HepG2 (cell line): ENCODE results near the gene GTF2A1. TPM values are rescaled to one million over a fixed set of nuclear protein-coding genes. Genes with fewer than 3 reads are reported as not detected.

Experiments
- ATAC-seq: fragments of 200-7000 bp; cut with Tn5 transposase; 3 replicates; pipeline ENCODE4 v1.9.1; 2020; ENCODE audit warnings: mild to moderate bottlenecking, moderate library complexity
- BruUV-seq: library from RNA; stranded (reverse); fragments of 400-500 nt; replicated peaks from 2 replicates; lab custom pipeline; 2021; lab: Mats Ljungman, UMichigan
- CTCF ChIA-PET: fragments of 300-600 bp; formaldehyde crosslinking; extraction: SDS; loops from one replicate; lab custom pipeline; 2021; ENCODE audit warnings: low total read pairs, inconsistent platforms, low intra/inter-chr PET ratio; lab: Yijun Ruan, JAX
- POLR2A ChIA-PET: fragments of 350-600 bp; sonication (Branson Sonifier 250); formaldehyde crosslinking; loops from one replicate; lab custom pipeline; 2020; ENCODE audit warnings: antibody characterized with exemption, inconsistent platforms; lab: Yijun Ruan, JAX
- DNase-seq: peaks from one replicate; pipeline ENCODE4 v3.0.0-alpha.2; 2015; ENCODE audit warnings: low spot score
- FAIRE-seq: peaks from 3 replicates; lab custom pipeline; 2011; peaks lifted over from hg19 to GRCh38; lab: Jason Lieb, UNC
- H2AFZ ChIP-seq: one replicate; pipeline ENCODE4 v1.6.1; 2011; ENCODE audit warnings: low read length, inconsistent platforms
- H3K27ac ChIP-seq: fragments of 300-600 bp; 3 replicates; pipeline ENCODE4 v1.8.0; 2011; ENCODE audit warnings: mixed run types, mild to moderate bottlenecking, mixed read lengths, low read length, inconsistent platforms; ENCODE audit not compliant: insufficient read depth; ENCODE audit errors: extremely low read length
- H3K27me3 ChIP-seq, 2 experiments: fragments of 200-600 bp in 1 of 2; 2 replicates in 1 of 2; 3 replicates in 1 of 2; pipeline versions ENCODE4 v1.6.0 to v1.8.0; 2011; ENCODE audit warnings: low read length in 2 of 2, mild to moderate bottlenecking in 2 of 2, moderate library complexity in 2 of 2, inconsistent platforms in 1 of 2; ENCODE audit not compliant: insufficient read depth in 2 of 2, control insufficient read depth in 1 of 2
- H3K36me3 ChIP-seq, 2 experiments: fragments of 200-600 bp in 1 of 2; replicated peaks in 1 of 2; 2 replicates in 1 of 2; 3 replicates in 1 of 2; pipeline versions ENCODE4 v1.5.1 to v1.8.0; 2011; ENCODE audit warnings: low read length in 2 of 2, inconsistent platforms in 1 of 2; ENCODE audit not compliant: insufficient read depth in 2 of 2, control insufficient read depth in 1 of 2
- H3K4me1 ChIP-seq: 2 replicates; pipeline ENCODE4 v1.5.1; 2012; ENCODE audit warnings: low read length, inconsistent platforms; ENCODE audit not compliant: insufficient read depth
- H3K4me2 ChIP-seq: 2 replicates; pipeline ENCODE4 v1.6.0; 2011; ENCODE audit warnings: low read depth, low read length, inconsistent platforms
- H3K4me3 ChIP-seq, 3 experiments: fragments of 200-600 bp in 1 of 3; sonication (generic), shearing (Covaris generic) in 1 of 3; replicated peaks in 1 of 3; 2 replicates each; pipeline ENCODE4 v1.5.1; 2011 to 2016; ENCODE audit warnings: low read length in 3 of 3, inconsistent platforms in 2 of 3, low read depth in 2 of 3, mild to moderate bottlenecking in 2 of 3, control low read depth in 1 of 3, mixed read lengths in 1 of 3; ENCODE audit not compliant: insufficient read depth in 1 of 3
- H3K79me2 ChIP-seq: one replicate; pipeline ENCODE4 v1.6.1; 2011; ENCODE audit warnings: low read length, inconsistent platforms; ENCODE audit not compliant: insufficient read depth
- H3K9ac ChIP-seq: 2 replicates; pipeline ENCODE4 v1.6.0; 2011; ENCODE audit warnings: mild to moderate bottlenecking, low read depth, low read length, inconsistent platforms; ENCODE audit not compliant: insufficient read depth
- H3K9me3 ChIP-seq: 2 replicates; pipeline ENCODE4 v1.5.1; 2012; ENCODE audit warnings: mild to moderate bottlenecking, low read length
- H4K20me1 ChIP-seq: 2 replicates; pipeline ENCODE4 v1.6.0; 2011; ENCODE audit warnings: inconsistent platforms, mild to moderate bottlenecking, low read length, moderate library complexity; ENCODE audit not compliant: insufficient read depth
- CCAR2 ChIP-seq: fragments of 200-400 bp; formaldehyde crosslinking; optimal IDR thresholded peaks from 2 replicates; pipeline ENCODE3; 2018; ENCODE audit warnings: low read depth, mild to moderate bottlenecking, low read length, moderate library complexity
- CREB3 ChIP-seq: sonication (generic); formaldehyde crosslinking; IDR thresholded peaks from 2 replicates; pipeline ENCODE4 v1.5.0; 2020; ENCODE audit warnings: missing genetic modification reagents
- TRIM24 ChIP-seq: sonication (generic); formaldehyde crosslinking; IDR thresholded peaks from 2 replicates; pipeline ENCODE4 v1.8.0; 2022; ENCODE audit warnings: mild to moderate bottlenecking, missing genetic modification reagents
- ZFP36 ChIP-seq: fragments of 150-350 bp; IDR thresholded peaks from 2 replicates; pipeline ENCODE4 v1.6.1; 2018; ENCODE audit warnings: borderline replicate concordance, low read length, low read depth; ENCODE audit not compliant: partially characterized antibody
- ZNF124 ChIP-seq: sonication (generic); formaldehyde crosslinking; IDR thresholded peaks from 2 replicates; pipeline ENCODE4 v1.4.0; 2020; ENCODE audit warnings: missing genetic modification reagents
- ZNF891 ChIP-seq: sonication (generic); formaldehyde crosslinking; IDR thresholded peaks from 2 replicates; pipeline ENCODE4 v1.5.0; 2020; ENCODE audit warnings: mild to moderate bottlenecking, missing genetic modification reagents
- WGBS: methylation state at CpG from one replicate; pipeline ENCODE4 v1.1.6; 2017; ENCODE audit warnings: low lambda C conversion rate; 5-methylcytosine and 5-hydroxymethylcytosine counted together
- in situ Hi-C: cut with HindIII; loops from 2 replicates; pipeline ENCODE4 v1.10.0; 2017; ENCODE audit warnings: low pct_unique_long_range_greater_than_20kb; ENCODE audit not compliant: extremely low pct_ligation_motif_present
- intact Hi-C: fragments of 100-400 bp; cut with micrococcal nuclease; formaldehyde crosslinking; loops from one replicate; pipeline ENCODE4 v1.10.0; 2022; ENCODE audit not compliant: unreplicated experiment
- polyA plus RNA-seq, 8 experiments: library from polyadenylated mRNA; depleted of rRNA in 3 of 8; stranded (reverse) in 7 of 8; unstranded in 1 of 8; fragments of >200 nt; fragmentation: Illumina TruSeq in 4 of 8; extraction: Trizol in 4 of 8; gene quantifications; 2 replicates each; pipeline versions ENCODE4 v1.2.1 to v1.2.3, GENCODE V29; 2011 to 2016; ENCODE audit warnings: low read depth in 4 of 8, missing spikeins in 1 of 8, mixed read lengths in 1 of 8; ENCODE audit not compliant: insufficient read depth in 1 of 8
- total RNA-seq, 5 experiments: library from RNA; depleted of rRNA; stranded (reverse); fragments of >200 nt; fragmentation: Illumina TruSeq; extraction: Trizol; gene quantifications; 2 replicates each; pipeline ENCODE4 v1.2.3, GENCODE V29; 2016; ENCODE audit warnings: low read depth in 1 of 5
- TF ChIP-seq, protein P1 (sequence below): sonication (generic); formaldehyde crosslinking; IDR thresholded peaks from 2 replicates; pipeline ENCODE4 v1.5.1; 2020; ENCODE audit warnings: missing genetic modification reagents, mild to moderate bottlenecking, borderline replicate concordance

GTF2A1 gene
- total and polyA plus RNA-seq, 2 of the 13 experiments (the other 11 are each of a cell fraction or from before 2014, with no cell fraction given): 14.9 to 17.5 TPM

DNA sequence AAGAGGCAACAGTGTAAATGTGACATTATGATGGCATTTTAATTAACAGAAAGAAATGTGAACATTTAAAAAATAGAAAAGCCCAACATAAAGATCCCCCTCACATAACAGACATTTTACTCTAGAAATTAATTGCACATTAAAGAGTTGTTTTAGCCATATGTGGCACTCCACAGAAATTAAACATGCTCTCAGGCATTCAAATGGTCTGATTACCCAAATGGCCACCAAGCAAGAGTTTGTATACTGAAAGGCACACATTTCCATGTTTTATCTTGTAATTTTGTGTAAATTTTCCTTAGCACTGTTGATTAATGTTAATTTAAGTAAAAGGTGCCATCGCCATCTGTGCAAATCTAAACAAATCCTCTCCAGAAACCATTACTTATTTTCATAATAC lies 43.5 kb downstream of the GTF2A1 start:
- intact Hi-C loops (no loop called here), in situ Hi-C loops (no loop called here)
- no peaks in the 10 kb centered on the region for H3K4me1 ChIP-seq
- POLR2A ChIA-PET: no interaction called here
- H4K20me1 ChIP-seq: no peaks in the 10 kb centered on the region
- no peak overlapping the region for H3K4me2 ChIP-seq
- DNase-seq (no peak), ATAC-seq (no peak), FAIRE-seq (no peak)
- WGBS: 97% methylated on average over 1 of the region's 1 CpG
- H3K9me3 ChIP-seq: no peaks in the 10 kb centered on the region
- no peak overlapping the region for H3K9ac ChIP-seq
- CTCF ChIA-PET: no interaction called here
- no peaks in the 10 kb centered on the region for H3K27me3 ChIP-seq
- H2AFZ ChIP-seq: no peak overlapping the region
- H3K36me3 ChIP-seq: peaks cover 3 to 4% of the 10 kb centered on the region in 2 experiments; a peak in 4 of 5 replicates
- no peak overlapping the region for H3K27ac ChIP-seq
- no peaks in the 10 kb centered on the region for H3K79me2 ChIP-seq
- H3K4me3 ChIP-seq: no peak overlapping the region
- no peak for TF ChIP-seq ZNF891 (CRISPR knock-in tag)
- TF ChIP-seq, protein P1, sequence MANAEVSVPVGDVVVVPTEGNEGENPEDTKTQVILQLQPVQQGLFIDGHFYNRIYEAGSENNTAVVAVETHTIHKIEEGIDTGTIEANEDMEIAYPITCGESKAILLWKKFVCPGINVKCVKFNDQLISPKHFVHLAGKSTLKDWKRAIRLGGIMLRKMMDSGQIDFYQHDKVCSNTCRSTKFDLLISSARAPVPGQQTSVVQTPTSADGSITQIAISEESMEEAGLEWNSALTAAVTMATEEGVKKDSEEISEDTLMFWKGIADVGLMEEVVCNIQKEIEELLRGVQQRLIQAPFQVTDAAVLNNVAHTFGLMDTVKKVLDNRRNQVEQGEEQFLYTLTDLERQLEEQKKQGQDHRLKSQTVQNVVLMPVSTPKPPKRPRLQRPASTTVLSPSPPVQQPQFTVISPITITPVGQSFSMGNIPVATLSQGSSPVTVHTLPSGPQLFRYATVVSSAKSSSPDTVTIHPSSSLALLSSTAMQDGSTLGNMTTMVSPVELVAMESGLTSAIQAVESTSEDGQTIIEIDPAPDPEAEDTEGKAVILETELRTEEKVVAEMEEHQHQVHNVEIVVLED (CRISPR knock-in tag): no peak
- no peak for TF ChIP-seq CCAR2
- TF ChIP-seq CREB3: no peak
- TF ChIP-seq TRIM24 (CRISPR knock-in tag): no peak
- no peak for TF ChIP-seq ZFP36
- no peak for TF ChIP-seq ZNF124 (CRISPR knock-in tag)
- no TSS peak for BruUV-seq
